ENCODE data around the gene CDH4. TPM values are rescaled to one million over a fixed set of nuclear protein-coding genes. Genes with fewer than 3 reads are reported as not detected.
"Not testable (repeated sequence)": the region's sequence is repeated elsewhere in the genome, so short reads cannot be mapped to it uniquely, and the experiment has no call there.

The CDH4 gene
- total RNA-seq, 1 donor from 2014 or later = 22.3 TPM

GRCh38 chr20:61459705-61460104 is 207.6 kb downstream of the CDH4 start:
- DNase-seq = no peak

- no peak for DNase-seq
Observed at GRCh38 chr20:61460261-61461052, 208.4 kb downstream of the CDH4 start.

GRCh38 chr20:61461461-61461860 is 209.4 kb downstream of the CDH4 start:
- no peak for DNase-seq

GRCh38 chr20:61464307-61465303 is 212.5 kb downstream of the CDH4 start:
- DNase-seq = no peak

- DNase-seq = no peak
Observed at GRCh38 chr20:61475729-61476128, 223.7 kb downstream of the CDH4 start.

- DNase-seq = no peak
Observed at GRCh38 chr20:61476956-61477355, 224.9 kb downstream of the CDH4 start.

GRCh38 chr20:61477451-61477861 is 225.4 kb downstream of the CDH4 start:
- DNase-seq = no peak

- no peak for DNase-seq
Observed at GRCh38 chr20:61478094-61478493, 226.0 kb downstream of the CDH4 start.

- no peak for DNase-seq
Observed at GRCh38 chr20:61478611-61479305, 226.7 kb downstream of the CDH4 start.

- DNase-seq = not testable (repeated sequence)
Observed at GRCh38 chr20:61479433-61479832, 227.4 kb downstream of the CDH4 start.

- DNase-seq = no peak
Observed at GRCh38 chr20:61480158-61480825, 228.2 kb downstream of the CDH4 start.

GRCh38 chr20:61482056-61482887 is 230.2 kb downstream of the CDH4 start:
- no peak for DNase-seq

GRCh38 chr20:61482901-61483300 is 230.8 kb downstream of the CDH4 start:
- DNase-seq = no peak

GRCh38 chr20:61483336-61484067 is 231.4 kb downstream of the CDH4 start:
- no peak for DNase-seq

GRCh38 chr20:61486198-61486597 is 234.1 kb downstream of the CDH4 start:
- DNase-seq = no peak

- no peak for DNase-seq
Observed at GRCh38 chr20:61487346-61487996, 235.4 kb downstream of the CDH4 start.

GRCh38 chr20:61487997-61488371 is 235.9 kb downstream of the CDH4 start:
- no peak for DNase-seq

- DNase-seq = no peak
Observed at GRCh38 chr20:61490721-61491120, 238.7 kb downstream of the CDH4 start.

GRCh38 chr20:61492065-61492464 is 240.0 kb downstream of the CDH4 start:
- no peak for DNase-seq

- DNase-seq = no peak
Observed at GRCh38 chr20:61493798-61494305, 241.8 kb downstream of the CDH4 start.
